Inferior parietal cortex (tissue), 1 donor: Measurements from ENCODE around the gene DSG4.

Experiments used
- DNase-seq: peaks from one replicate; pipeline ENCODE4 v3.0.0-alpha.2; 2016; ENCODE audit errors: extremely low spot score

Gene DSG4

GRCh38 chr18:31407649-31408048 lies 31.1 kb downstream of the DSG4 start:
- DNase-seq: no peak

DNA sequence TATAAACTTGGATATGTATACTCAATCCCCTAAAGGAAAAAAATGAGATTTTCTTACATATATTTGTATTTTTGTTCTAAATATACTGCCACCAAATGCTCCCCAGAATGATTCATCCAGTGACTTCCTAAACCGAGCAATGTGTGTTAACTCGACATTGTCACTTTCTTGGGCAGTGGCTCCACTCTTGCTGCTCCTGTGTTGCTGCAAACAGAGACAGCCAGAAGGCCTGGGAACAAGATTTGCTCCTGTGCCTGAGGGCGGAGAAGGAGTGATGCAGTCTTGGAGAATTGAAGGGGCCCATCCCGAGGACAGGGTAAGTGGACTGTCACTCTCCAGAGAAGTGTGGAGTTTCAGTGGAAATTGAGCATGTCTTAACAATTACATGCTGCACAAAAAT lies 32.7 kb downstream of the DSG4 start:
- no peak for DNase-seq

- DNase-seq: no peak
These were observed 34.3 kb downstream of the DSG4 start for GRCh38 chr18:31410716-31411483.

DNA sequence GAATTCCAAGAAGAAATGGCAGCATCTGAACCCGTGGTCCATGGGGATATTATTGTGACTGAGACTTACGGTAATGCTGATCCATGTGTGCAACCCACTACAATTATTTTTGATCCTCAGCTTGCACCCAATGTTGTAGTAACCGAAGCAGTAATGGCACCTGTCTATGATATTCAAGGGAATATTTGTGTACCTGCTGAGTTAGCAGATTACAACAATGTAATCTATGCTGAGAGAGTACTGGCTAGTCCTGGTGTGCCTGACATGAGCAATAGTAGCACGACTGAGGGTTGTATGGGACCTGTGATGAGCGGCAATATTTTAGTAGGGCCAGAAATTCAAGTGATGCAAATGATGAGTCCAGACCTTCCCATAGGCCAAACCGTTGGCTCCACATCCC lies 36.6 kb downstream of the DSG4 start:
- DNase-seq: no peak

DNA sequence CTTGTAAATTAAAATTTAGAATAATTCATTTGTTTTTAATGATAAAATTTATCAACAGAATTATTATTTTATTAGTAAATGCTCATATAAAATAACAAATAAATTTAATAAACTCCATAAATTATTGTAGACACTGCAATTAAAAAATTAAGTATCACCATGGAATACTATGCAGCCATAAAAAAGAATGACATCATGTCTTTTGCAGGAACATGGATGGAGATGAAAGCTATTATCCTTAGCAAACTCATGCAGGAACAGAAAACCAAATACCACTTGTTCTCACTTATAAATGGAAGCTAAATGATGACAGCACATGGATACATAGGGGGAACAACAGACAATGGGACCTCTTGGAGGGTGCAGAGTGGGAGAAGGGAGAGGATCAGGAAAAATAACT lies 41.3 kb downstream of the DSG4 start:
- no peak for DNase-seq

GRCh38 chr18:31419457-31419932 lies 42.9 kb downstream of the DSG4 start:
- no peak for DNase-seq

DNA sequence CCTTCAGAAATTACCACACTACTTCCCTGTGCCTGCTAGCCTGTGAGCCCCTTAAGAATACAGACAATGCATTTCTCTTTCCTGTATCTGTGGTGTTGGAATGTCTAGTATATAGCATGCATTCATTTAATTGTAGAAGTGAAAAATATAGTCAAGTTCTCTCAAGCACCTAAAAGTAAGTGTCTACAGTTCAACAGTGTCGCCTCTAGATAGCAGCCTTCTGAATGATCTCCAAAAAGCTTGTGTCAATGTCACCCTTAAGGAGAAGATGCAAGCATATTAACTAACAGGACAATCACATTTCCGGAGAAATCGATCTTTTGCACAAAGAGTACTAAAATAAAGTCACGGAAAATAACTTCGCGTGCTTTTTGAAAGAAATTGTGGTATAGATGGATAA lies 43.5 kb downstream of the DSG4 start:
- DNase-seq: no peak

DNA sequence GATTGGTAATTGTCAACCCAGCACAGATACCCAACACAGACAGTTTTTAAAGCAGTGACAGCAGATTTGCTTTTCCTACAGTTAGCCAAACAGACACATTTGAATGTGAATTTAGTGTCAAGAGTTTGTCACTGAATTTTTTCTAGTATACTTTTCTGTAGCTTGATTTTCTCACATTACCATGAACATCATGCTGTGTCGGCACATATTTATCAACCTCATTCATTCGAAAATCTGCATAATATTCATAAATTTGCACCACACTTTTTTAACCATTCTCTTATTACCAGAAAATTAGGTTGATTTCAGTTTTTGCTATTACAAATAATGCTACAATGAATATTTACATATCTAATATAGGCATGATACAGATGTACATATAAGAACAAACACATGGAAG lies 43.9 kb downstream of the DSG4 start:
- DNase-seq: no peak

- DNase-seq: no peak
These were observed 47.9 kb downstream of the DSG4 start for GRCh38 chr18:31424383-31424988.

DNA sequence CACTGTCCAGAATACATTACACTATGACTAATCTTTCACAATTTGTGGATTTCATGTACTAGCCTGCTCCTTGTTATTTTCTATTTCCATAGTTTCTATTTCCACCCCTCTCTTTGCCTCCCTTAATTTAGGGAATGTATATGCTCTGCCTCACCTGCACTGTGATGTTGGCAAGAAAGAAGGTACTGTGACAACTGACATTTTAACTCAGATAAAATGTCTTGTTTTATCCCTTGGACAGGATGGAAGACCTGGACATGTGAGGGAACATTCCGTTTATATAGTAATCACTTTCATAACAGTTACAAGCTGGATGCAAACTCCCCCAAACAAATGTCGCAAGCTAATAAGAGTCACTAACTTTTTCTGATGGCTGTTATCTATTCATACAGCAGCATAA lies 49.4 kb downstream of the DSG4 start:
- no peak for DNase-seq

DNA sequence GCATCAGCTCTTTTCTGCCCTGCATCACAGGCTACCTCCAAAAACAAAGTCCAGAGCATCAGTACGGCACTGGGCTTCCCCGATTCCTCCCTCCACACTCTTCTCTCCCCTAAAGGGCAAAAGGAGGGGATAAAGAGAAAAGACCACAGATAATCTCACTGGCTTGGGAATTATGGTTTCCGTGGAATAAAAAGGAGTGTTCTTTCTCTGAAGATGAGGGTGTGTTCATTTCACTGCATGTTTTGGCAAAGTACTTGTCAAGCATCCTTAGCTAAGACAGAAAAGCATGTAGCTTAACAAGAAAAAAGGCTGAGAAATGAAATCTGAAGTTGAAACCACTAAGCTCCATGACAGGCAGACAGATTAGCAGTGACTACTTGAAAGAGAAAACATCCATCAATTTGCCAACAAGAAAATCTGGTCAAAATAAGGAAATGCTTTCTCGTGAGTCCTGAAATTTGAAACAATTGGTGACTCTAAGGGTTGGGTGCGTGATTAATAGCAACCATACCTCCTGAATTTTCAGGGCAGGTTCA lies 50.4 kb downstream of the DSG4 start:
- no peak for DNase-seq

DNA sequence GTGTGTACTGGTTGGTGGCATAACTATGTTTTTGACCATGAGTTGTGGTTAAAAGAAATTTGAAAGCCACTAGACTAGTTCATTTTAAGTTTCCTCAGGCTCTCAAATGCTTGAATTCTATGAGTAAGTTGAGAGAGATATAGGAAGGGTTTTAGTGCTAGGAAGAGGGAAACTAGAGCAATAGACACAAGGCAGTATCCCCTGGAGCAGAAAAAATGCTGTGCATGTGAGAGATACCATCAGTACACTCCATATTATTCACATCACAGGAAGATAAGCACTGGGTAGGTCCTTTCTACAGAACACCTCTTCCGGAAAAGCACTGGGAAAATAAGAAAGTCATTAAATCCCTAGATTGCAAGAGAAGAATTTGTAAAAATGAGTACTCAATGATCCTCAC lies 51.6 kb downstream of the DSG4 start:
- DNase-seq: no peak

- no peak for DNase-seq
These were observed 53.0 kb downstream of the DSG4 start for GRCh38 chr18:31429623-31430022.

DNA sequence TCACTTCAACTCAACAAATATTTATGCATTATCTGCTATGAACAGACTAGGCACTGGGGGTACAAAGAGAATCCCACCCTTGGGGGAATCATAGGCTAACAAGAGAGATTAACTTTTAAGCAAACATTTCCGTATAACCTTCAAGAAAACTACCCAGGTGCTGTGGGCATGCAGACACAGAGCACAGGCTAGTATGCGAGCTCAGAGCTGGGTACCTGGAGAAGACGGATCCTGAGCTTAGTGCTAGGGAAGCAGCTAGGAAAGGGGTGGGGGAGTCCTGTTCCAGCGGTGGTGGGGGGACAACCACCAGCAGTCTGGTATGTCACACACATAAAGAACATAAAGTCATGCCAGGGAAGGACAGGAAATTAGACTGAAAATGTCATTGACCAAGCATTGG lies 53.5 kb downstream of the DSG4 start:
- no peak for DNase-seq

DNA sequence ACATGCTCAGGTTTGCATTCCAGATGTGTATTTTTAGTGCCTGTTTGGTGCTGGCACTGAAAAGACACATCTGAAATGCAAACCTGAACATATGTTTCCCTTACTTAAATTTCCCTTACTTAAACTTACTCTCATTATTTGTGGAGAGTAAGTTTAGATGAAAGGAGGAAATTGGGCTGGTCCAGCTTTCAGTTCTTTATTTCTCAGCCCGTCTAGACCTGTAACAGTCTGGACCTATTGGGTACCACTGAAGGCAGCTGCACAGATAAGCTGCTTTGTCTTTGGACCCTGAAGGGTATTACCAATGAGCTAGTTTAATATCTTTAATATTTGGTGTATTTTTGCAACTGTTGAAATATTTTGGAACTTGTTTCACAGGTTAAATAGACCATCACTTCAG lies 54.0 kb downstream of the DSG4 start:
- no peak for DNase-seq

DNA sequence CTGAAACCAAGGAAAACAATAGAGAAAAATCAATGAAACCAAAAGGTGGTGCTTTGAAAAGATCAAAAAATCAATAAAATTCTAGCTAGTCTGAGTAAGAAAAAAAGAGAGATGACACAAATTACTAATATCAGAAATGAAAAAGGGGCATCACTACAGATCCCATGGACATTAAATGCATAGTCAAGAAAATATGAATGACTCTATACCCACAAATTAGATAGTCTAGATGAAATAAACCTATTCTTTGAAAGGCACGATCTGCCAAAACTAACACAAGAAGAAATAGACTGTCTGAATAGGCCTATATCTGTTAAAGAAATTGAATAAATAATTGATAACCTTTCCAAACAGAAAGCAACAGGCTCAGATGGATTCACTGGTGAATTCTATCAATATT lies 55.7 kb downstream of the DSG4 start:
- no peak for DNase-seq

- no peak for DNase-seq
These were observed 60.2 kb downstream of the DSG4 start for GRCh38 chr18:31436825-31437224.

DNA sequence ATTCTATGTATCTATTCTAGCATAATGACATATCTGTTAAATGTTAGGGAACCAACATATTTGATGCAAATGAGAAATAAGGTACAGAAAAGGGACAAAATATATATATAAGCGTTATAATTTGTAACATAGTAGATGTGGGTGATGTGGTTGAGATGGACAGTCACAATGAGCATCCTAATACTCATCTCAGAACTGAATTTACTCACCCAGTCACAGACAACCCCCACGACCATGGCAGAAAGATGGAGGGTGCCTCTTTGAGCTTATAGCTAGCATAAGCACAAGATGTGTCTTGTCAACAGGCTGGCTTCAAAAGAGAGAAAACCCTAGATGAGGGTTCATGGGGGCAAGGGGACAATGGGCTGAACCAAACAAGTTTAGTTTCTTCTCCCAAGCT lies 61.8 kb downstream of the DSG4 start:
- DNase-seq: no peak

DNA sequence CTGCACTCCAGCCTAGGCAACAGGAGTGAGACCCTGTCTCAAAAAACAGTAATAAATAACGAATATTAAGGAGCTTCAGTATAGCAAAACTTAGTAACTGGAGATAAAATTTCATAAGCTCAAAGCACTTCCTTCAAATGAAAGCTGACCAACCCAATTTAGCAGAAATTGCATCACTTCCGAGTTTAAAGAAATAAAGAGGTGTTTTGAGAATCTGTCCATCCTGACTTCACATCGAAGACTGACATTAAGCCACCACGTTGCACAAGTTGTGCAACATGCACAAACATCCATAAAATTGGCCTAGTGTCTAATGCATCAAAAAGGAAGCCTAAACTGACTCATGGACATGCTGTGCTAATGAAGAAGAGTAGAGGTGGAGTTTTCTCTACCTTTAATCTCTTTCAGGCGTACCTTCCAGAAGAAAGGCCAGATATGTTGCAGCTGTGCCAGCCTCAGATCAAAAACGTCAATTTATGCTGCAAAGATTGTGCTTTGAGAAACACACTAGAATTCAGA lies 63.3 kb downstream of the DSG4 start:
- no peak for DNase-seq

- DNase-seq: no peak
These were observed 64.2 kb downstream of the DSG4 start for GRCh38 chr18:31440787-31441186.

DNA sequence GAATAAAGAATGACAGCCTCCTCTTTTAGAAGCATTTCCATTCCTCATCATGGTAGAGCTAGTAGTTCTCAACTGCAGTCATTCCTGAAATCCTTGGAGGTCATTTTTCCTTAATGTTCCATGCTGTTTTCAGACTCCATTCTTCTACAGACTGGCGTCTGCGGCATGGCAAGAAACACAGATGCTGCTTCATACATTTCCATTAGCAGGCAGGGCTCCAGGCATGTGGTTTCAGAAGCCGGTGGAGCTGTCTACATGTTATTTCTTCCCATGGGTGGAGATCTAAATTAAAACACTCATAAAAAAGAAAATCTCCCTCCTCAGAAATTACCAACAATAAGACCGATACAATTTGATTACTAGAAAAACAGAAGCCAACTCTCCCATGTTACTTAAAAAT lies 64.9 kb downstream of the DSG4 start:
- no peak for DNase-seq

GRCh38 chr18:31444142-31444541 lies 67.6 kb downstream of the DSG4 start:
- DNase-seq: no peak

DNA sequence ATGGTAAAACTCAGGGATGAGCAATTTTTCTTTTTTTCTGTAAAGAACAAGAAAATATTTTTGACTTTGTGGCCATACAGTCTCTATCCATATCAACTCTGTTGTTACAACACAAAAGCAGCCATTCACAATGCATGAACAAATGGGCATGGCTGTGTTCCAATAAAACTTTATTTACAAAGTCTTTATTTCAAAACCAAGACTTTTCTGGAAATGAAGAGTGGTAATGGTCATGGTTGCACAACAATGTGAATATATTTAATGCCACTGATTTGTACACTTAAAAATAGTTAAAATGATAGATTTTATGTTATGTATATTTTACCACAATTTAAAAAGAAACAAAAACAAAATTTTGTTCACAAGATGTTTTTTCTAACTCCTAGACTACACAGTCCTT lies 69.3 kb downstream of the DSG4 start:
- no peak for DNase-seq
